HEK293 (cell line): ENCODE measurements around the gene PIP.

Experiments used
- CTCF ChIA-PET: fragments of 350-600 bp; formaldehyde crosslinking; extraction: SDS; loops from one replicate; lab custom pipeline; 2021; ENCODE audit warnings: antibody characterized with exemption; lab: Yijun Ruan, JAX
- POLR2A ChIA-PET: fragments of 300-600 bp; formaldehyde crosslinking; extraction: SDS; loops from one replicate; lab custom pipeline; 2020; ENCODE audit warnings: antibody characterized with exemption, inconsistent platforms; lab: Yijun Ruan, JAX
- H3K27ac ChIP-seq: fragments of 200-500 bp; sonication (Bioruptor generic); 2 replicates; pipeline ENCODE4 v1.5.1; 2014; ENCODE audit warnings: low read depth, low read length, control low read depth, inconsistent platforms; ENCODE audit errors: extremely low read depth
- H3K36me3 ChIP-seq, 2 experiments: fragments of 200-500 bp in 1 of 2; sonication (Bioruptor generic) in 1 of 2; 1 replicate in 1 of 2; 2 replicates in 1 of 2; pipeline ENCODE4 v1.5.1; 2014 to 2017; ENCODE audit warnings: inconsistent platforms in 2 of 2, low read length in 2 of 2; ENCODE audit not compliant: control insufficient read depth in 2 of 2, insufficient read depth in 1 of 2
- H3K4me1 ChIP-seq: fragments of 200-500 bp; sonication (Bioruptor generic); 2 replicates; pipeline ENCODE4 v1.5.1; 2014; ENCODE audit warnings: mild to moderate bottlenecking, low read length, inconsistent platforms; ENCODE audit not compliant: control insufficient read depth, insufficient read depth
- H3K4me3 ChIP-seq: 2 replicates; pipeline ENCODE4 v1.5.1; 2011; ENCODE audit warnings: low read depth, mild to moderate bottlenecking, control low read depth, low read length, moderate library complexity
- H3K9me3 ChIP-seq: fragments of 200-500 bp; sonication (Bioruptor generic); 2 replicates; pipeline ENCODE4 v1.5.1; 2014; ENCODE audit warnings: low read depth, low read length, inconsistent platforms; ENCODE audit not compliant: control insufficient read depth, insufficient read depth
- GLIS1 ChIP-seq: fragments of 450-650 bp; formaldehyde crosslinking; IDR thresholded peaks from 2 replicates; pipeline ENCODE4 v1.5.1; 2016; ENCODE audit warnings: missing biosample characterization, missing genetic modification characterization
- OSR2 ChIP-seq: fragments of 450-650 bp; formaldehyde crosslinking; IDR thresholded peaks from 2 replicates; pipeline ENCODE4 v1.5.1; 2016; ENCODE audit warnings: missing biosample characterization, missing genetic modification characterization
- OVOL3 ChIP-seq: fragments of 450-650 bp; formaldehyde crosslinking; IDR thresholded peaks from 2 replicates; pipeline ENCODE4 v1.5.1; 2016; ENCODE audit warnings: missing biosample characterization, missing genetic modification characterization
- SALL2 ChIP-seq: fragments of 450-650 bp; formaldehyde crosslinking; IDR thresholded peaks from 2 replicates; pipeline ENCODE4 v1.5.0; 2017; ENCODE audit warnings: missing biosample characterization, mild to moderate bottlenecking, missing genetic modification characterization, borderline replicate concordance
- SCRT2 ChIP-seq: fragments of 450-650 bp; formaldehyde crosslinking; IDR thresholded peaks from 2 replicates; pipeline ENCODE4 v1.5.1; 2016; ENCODE audit warnings: missing biosample characterization, missing genetic modification characterization
- TRIM28 ChIP-seq: IDR thresholded peaks from 2 replicates; pipeline ENCODE4 v1.6.1; 2011; ENCODE audit warnings: low read length, control low read depth, borderline replicate concordance
- ZBTB7A ChIP-seq: fragments of 450-650 bp; formaldehyde crosslinking; IDR thresholded peaks from 2 replicates; pipeline ENCODE4 v1.5.1; 2016; ENCODE audit warnings: low read depth, missing biosample characterization, missing genetic modification characterization
- ZBTB8A ChIP-seq: fragments of 450-650 bp; formaldehyde crosslinking; IDR thresholded peaks from 2 replicates; pipeline ENCODE4 v1.5.1; 2016; ENCODE audit warnings: missing biosample characterization, missing genetic modification characterization
- ZFP41 ChIP-seq: fragments of 450-650 bp; formaldehyde crosslinking; IDR thresholded peaks from 2 replicates; pipeline ENCODE4 v1.5.1; 2016; ENCODE audit warnings: missing biosample characterization, missing genetic modification characterization, borderline replicate concordance
- ZNF10 ChIP-seq: fragments of 450-650 bp; formaldehyde crosslinking; IDR thresholded peaks from 2 replicates; pipeline ENCODE4 v1.5.1; 2017; ENCODE audit warnings: missing biosample characterization, missing genetic modification characterization
- ZNF146 ChIP-seq: fragments of 450-650 bp; formaldehyde crosslinking; IDR thresholded peaks from 2 replicates; pipeline ENCODE4 v1.5.1; 2016; ENCODE audit warnings: missing biosample characterization, missing genetic modification characterization
- ZNF169 ChIP-seq: fragments of 450-650 bp; formaldehyde crosslinking; IDR thresholded peaks from 2 replicates; pipeline ENCODE4 v1.5.1; 2016; ENCODE audit warnings: missing biosample characterization, missing genetic modification characterization
- ZNF221 ChIP-seq: fragments of 450-650 bp; formaldehyde crosslinking; IDR thresholded peaks from 2 replicates; pipeline ENCODE4 v1.5.1; 2017; ENCODE audit warnings: missing biosample characterization, missing genetic modification characterization, borderline replicate concordance
- ZNF223 ChIP-seq: fragments of 450-650 bp; formaldehyde crosslinking; IDR thresholded peaks from 2 replicates; pipeline ENCODE4 v1.5.1; 2016; ENCODE audit warnings: missing biosample characterization, missing genetic modification characterization
- ZNF274 ChIP-seq, 2 experiments: fragments of 200-500 bp in 1 of 2; fragments of 450-650 bp in 1 of 2; sonication (Bioruptor generic) in 1 of 2; formaldehyde crosslinking in 1 of 2; IDR thresholded peaks; 2 replicates each; pipeline versions ENCODE4 v1.5.1 to v1.6.1; 2014 to 2016; ENCODE audit warnings: borderline replicate concordance in 1 of 2, inconsistent platforms in 1 of 2, low read length in 1 of 2, missing biosample characterization in 1 of 2, missing genetic modification characterization in 1 of 2
- ZNF311 ChIP-seq: fragments of 450-650 bp; formaldehyde crosslinking; IDR thresholded peaks from 2 replicates; pipeline ENCODE4 v1.5.1; 2017; ENCODE audit warnings: missing biosample characterization, missing genetic modification characterization, borderline replicate concordance
- ZNF324 ChIP-seq: fragments of 450-650 bp; formaldehyde crosslinking; IDR thresholded peaks from 2 replicates; pipeline ENCODE4 v1.5.1; 2016; ENCODE audit warnings: missing biosample characterization, missing genetic modification characterization
- ZNF335 ChIP-seq: fragments of 450-650 bp; formaldehyde crosslinking; conservative IDR thresholded peaks from 2 replicates; pipeline ENCODE4 v1.5.1; 2016; ENCODE audit warnings: missing biosample characterization, missing genetic modification characterization
- ZNF391 ChIP-seq: fragments of 450-650 bp; formaldehyde crosslinking; IDR thresholded peaks from 2 replicates; pipeline ENCODE4 v1.5.1; 2016; ENCODE audit warnings: low read depth, missing biosample characterization, missing genetic modification characterization, borderline replicate concordance
- ZNF555 ChIP-seq: fragments of 450-650 bp; formaldehyde crosslinking; conservative IDR thresholded peaks from 2 replicates; pipeline ENCODE4 v1.5.1; 2017; ENCODE audit warnings: missing biosample characterization, mild to moderate bottlenecking, missing genetic modification characterization, inconsistent platforms
- ZNF571 ChIP-seq: fragments of 450-650 bp; formaldehyde crosslinking; IDR thresholded peaks from 2 replicates; pipeline ENCODE4 v1.5.0; 2017; ENCODE audit warnings: missing biosample characterization, missing genetic modification characterization
- ZNF600 ChIP-seq: fragments of 450-650 bp; formaldehyde crosslinking; IDR thresholded peaks from 2 replicates; pipeline ENCODE4 v1.5.1; 2016; ENCODE audit warnings: missing biosample characterization, missing genetic modification characterization
- ZNF623 ChIP-seq: fragments of 450-650 bp; formaldehyde crosslinking; IDR thresholded peaks from 2 replicates; pipeline ENCODE4 v1.5.1; 2016; ENCODE audit warnings: missing biosample characterization, missing genetic modification characterization
- ZNF624 ChIP-seq: fragments of 450-650 bp; formaldehyde crosslinking; IDR thresholded peaks from 2 replicates; pipeline ENCODE4 v1.5.1; 2017; ENCODE audit warnings: missing biosample characterization, missing genetic modification characterization
- ZNF629 ChIP-seq: fragments of 450-650 bp; formaldehyde crosslinking; IDR thresholded peaks from 2 replicates; pipeline ENCODE4 v1.5.1; 2017; ENCODE audit warnings: missing biosample characterization, missing genetic modification characterization
- ZNF658 ChIP-seq: fragments of 450-650 bp; formaldehyde crosslinking; IDR thresholded peaks from 2 replicates; pipeline ENCODE4; 2016; ENCODE audit warnings: missing biosample characterization, missing genetic modification characterization
- ZNF670 ChIP-seq: fragments of 450-650 bp; formaldehyde crosslinking; IDR thresholded peaks from 2 replicates; pipeline ENCODE4 v1.5.1; 2016; ENCODE audit warnings: missing biosample characterization, missing genetic modification characterization, low read depth
- ZNF677 ChIP-seq: fragments of 450-650 bp; IDR thresholded peaks from 2 replicates; pipeline ENCODE4 v1.5.0; 2018; ENCODE audit warnings: missing biosample characterization, mild to moderate bottlenecking, missing genetic modification characterization, moderate library complexity
- ZNF776 ChIP-seq: fragments of 450-650 bp; formaldehyde crosslinking; IDR thresholded peaks from 2 replicates; pipeline ENCODE4 v1.5.0; 2017; ENCODE audit warnings: missing biosample characterization, missing genetic modification characterization, borderline replicate concordance
- ZXDB ChIP-seq: fragments of 450-650 bp; formaldehyde crosslinking; IDR thresholded peaks from 2 replicates; pipeline ENCODE4 v1.5.1; 2016; ENCODE audit warnings: missing biosample characterization, missing genetic modification characterization
- TF ChIP-seq, protein P1 (sequence below): fragments of 450-650 bp; formaldehyde crosslinking; IDR thresholded peaks from 2 replicates; pipeline ENCODE4 v1.5.1; 2016; ENCODE audit warnings: missing biosample characterization, missing genetic modification characterization
- TF ChIP-seq, protein P2 (sequence below): fragments of 450-650 bp; formaldehyde crosslinking; IDR thresholded peaks from 2 replicates; pipeline ENCODE4 v1.5.1; 2016; ENCODE audit warnings: missing biosample characterization, missing genetic modification characterization

The PIP gene

DNA sequence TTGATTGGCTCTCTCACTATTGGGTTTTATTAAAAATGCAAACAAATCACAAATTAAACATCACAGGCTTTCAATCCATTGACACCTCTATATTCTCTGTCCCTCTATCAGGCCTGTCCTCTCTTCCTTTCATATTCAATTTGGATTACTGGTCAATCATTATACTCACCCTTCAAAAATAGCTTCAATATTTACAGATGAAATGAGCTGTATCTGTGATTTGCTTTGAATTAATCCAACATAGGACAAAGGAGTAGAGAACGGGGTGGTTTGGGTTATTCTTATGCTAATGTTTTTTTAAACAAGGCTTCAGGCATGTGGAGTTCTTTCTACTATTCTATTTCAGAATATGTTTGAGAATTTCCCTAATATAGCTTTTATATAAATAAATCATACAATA is 53.7 kb downstream of the PIP start:
- H3K4me1 ChIP-seq, result no peaks in the 10 kb centered on the region
- H3K4me3 ChIP-seq, result no peak overlapping the region
- POLR2A ChIA-PET, result no interaction called here
- H3K27ac ChIP-seq, result no peak overlapping the region
- no peaks in the 10 kb centered on the region for H3K9me3 ChIP-seq
- H3K36me3 ChIP-seq, result no peaks in the 10 kb centered on the region
- TF ChIP-seq GLIS1 (tag by site-specific recombination), result no peak
- no peak for TF ChIP-seq ZNF629 (tag by site-specific recombination)
- no peak for TF ChIP-seq ZNF658 (tag by site-specific recombination)
- TF ChIP-seq SALL2 (tag by site-specific recombination), result no peak
- TF ChIP-seq ZNF571 (tag by site-specific recombination), result no peak
- no peak for TF ChIP-seq ZNF311
- TF ChIP-seq ZNF169 (tag by site-specific recombination), result no peak
- TF ChIP-seq ZFP41 (tag by site-specific recombination), result no peak
- no peak for TF ChIP-seq ZNF677 (tag by site-specific recombination)
- TF ChIP-seq ZNF776, result no peak
- TF ChIP-seq ZXDB (tag by site-specific recombination), result no peak
- TF ChIP-seq ZNF146 (tag by site-specific recombination), result no peak
- TF ChIP-seq ZNF10 (tag by site-specific recombination), result no peak
- TF ChIP-seq ZNF555 (tag by site-specific recombination), result no peak
- no peak for TF ChIP-seq OSR2
- TF ChIP-seq, all 188 proteins: peak for 0
- CTCF ChIA-PET, result interaction anchor here (0.7 kb wide), 1 partner anchor 183 kb away, joined by 3 read pairs; no protein-coding TSS in a partner anchor

DNA sequence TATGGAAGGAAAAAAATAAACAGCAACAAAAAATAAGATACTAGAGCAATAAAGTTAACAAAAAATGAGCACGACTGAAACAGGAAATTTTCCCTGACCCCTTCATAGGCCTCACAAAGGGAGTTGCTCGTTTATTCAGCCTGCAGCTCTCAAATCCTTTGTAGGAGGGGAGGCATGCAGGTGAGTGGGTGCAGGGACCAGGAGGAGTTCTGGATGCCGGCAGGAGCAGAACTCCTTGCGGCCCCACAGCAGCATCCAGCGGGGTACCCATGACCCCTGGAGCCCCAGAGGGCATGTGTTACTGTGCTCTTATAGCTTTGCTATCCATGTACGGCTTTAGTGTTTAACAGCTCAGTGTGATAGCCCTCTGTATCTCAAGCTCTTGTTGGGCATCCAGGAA is 57.1 kb downstream of the PIP start:
- ChIA-PET CTCF (interaction anchor here (1.2 kb wide), 1 partner anchor 26 kb away, joined by 4 read pairs; no protein-coding TSS in a partner anchor), POLR2A (no interaction called here)
- Histone ChIP-seq H3K27ac (no peak overlapping the region), H3K4me1 (no peaks in the 10 kb centered on the region), H3K9me3 (no peaks in the 10 kb centered on the region), H3K4me3 (no peak overlapping the region), H3K36me3 (no peaks in the 10 kb centered on the region)
- TF ChIP-seq ZNF600 (no peak), ZNF335 (tag by site-specific recombination) (no peak), ZNF324 (no peak), ZNF221 (tag by site-specific recombination) (no peak), ZNF223 (tag by site-specific recombination) (no peak), ZNF391 (tag by site-specific recombination) (no peak), SCRT2 (tag by site-specific recombination) (no peak), ZNF624 (tag by site-specific recombination) (no peak), ZNF623 (tag by site-specific recombination) (no peak), ZBTB8A (tag by site-specific recombination) (no peak), ZNF670 (no peak), ZNF274 (IDR thresholded peaks at IDR 0.05; ENCODE audit: low read length) (no peak), ZNF274 (tag by site-specific recombination; IDR thresholded peaks at IDR 0.05; ENCODE audit: borderline replicate concordance) (no peak), ZBTB7A (tag by site-specific recombination) (no peak), OVOL3 (tag by site-specific recombination) (no peak), TRIM28 (no peak), ZNF146 (tag by site-specific recombination) (no peak)
- TF ChIP-seq, protein P1, sequence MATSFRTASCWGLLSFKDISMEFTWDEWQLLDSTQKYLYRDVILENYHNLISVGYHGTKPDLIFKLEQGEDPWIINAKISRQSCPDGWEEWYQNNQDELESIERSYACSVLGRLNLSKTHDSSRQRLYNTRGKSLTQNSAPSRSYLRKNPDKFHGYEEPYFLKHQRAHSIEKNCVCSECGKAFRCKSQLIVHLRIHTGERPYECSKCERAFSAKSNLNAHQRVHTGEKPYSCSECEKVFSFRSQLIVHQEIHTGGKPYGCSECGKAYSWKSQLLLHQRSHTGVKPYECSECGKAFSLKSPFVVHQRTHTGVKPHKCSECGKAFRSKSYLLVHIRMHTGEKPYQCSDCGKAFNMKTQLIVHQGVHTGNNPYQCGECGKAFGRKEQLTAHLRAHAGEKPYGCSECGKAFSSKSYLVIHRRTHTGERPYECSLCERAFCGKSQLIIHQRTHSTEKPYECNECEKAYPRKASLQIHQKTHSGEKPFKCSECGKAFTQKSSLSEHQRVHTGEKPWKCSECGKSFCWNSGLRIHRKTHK, result no peak
- TF ChIP-seq, protein P2, sequence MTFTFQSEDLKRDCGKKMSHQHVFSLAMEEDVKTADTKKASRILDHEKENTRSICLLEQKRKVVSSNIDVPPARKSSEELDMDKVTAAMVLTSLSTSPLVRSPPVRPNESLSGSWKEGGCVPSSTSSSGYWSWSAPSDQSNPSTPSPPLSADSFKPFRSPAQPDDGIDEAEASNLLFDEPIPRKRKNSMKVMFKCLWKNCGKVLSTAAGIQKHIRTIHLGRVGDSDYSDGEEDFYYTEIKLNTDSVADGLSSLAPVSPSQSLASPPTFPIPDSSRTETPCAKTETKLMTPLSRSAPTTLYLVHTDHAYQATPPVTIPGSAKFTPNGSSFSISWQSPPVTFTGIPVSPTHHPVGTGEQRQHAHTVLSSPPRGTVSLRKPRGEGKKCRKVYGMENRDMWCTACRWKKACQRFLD (tag by site-specific recombination), result no peak
